Type B pancreatic cell (in vitro differentiated cells): ENCODE results near the gene IGF2. TPM values are rescaled to one million over a fixed set of nuclear protein-coding genes. Genes with fewer than 3 reads are reported as not detected.

ENCODE experiments used
- DNase-seq: peaks from one replicate; pipeline ENCODE4 v3.0.0; 2021; ENCODE audit warnings: mixed read lengths; ENCODE audit not compliant: unreplicated experiment; ENCODE audit errors: extremely low spot score
- H3K27ac Mint-ChIP-seq: 2 replicates; pipeline ENCODE4 v1.8.0; 2021; ENCODE audit warnings: mild to moderate bottlenecking, mixed read lengths
- H3K27me3 Mint-ChIP-seq: 2 replicates; pipeline ENCODE4 v1.8.0; 2021; ENCODE audit warnings: mixed read lengths
- H3K36me3 Mint-ChIP-seq: 2 replicates; pipeline ENCODE4 v1.8.0; 2021; ENCODE audit warnings: mixed read lengths
- H3K4me1 Mint-ChIP-seq: one replicate; pipeline ENCODE4 v1.8.0; 2021; ENCODE audit warnings: mixed read lengths; ENCODE audit not compliant: unreplicated experiment
- H3K4me3 Mint-ChIP-seq: 2 replicates; pipeline ENCODE4 v1.8.0; 2021; ENCODE audit warnings: mild to moderate bottlenecking, mixed read lengths
- H3K9me3 Mint-ChIP-seq: 2 replicates; pipeline ENCODE4 v1.8.0; 2021; ENCODE audit warnings: mixed read lengths
- total RNA-seq: library from RNA; stranded (reverse); gene quantifications from 2 replicates; pipeline ENCODE4 v1.2.1, GENCODE V29; 2021; ENCODE audit warnings: low replicate concordance
- TF ChIP-seq, protein P1 (sequence below): fragments of 200-600 bp; sonication (generic); conservative IDR thresholded peaks from 2 replicates; pipeline ENCODE4 v1.5.0; 2021; ENCODE audit warnings: antibody characterized with exemption, mild to moderate bottlenecking

The IGF2 gene
- total RNA-seq, 1 donor from 2014 or later, result 2,350 TPM

DNA sequence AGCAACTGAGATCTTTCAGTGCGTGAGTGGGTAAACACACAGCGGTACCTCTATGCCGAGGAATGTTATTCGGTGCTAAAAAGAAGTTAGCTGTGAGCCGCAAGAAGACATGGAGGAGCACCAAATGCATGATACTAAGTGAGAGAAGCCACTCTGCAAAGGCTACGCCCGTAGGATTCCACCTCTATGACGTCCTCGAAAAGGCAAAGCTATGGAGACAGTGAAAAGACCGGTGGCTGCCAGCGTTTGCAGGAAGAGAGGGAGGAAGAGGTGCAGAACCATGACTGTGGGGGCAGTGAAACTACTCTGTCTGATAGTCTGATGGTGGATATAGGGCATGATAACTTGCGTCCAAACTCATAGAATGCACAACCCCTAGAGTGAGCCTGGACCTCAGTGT lies 28.7 kb downstream of the IGF2 start:
- TF ChIP-seq, protein P1, sequence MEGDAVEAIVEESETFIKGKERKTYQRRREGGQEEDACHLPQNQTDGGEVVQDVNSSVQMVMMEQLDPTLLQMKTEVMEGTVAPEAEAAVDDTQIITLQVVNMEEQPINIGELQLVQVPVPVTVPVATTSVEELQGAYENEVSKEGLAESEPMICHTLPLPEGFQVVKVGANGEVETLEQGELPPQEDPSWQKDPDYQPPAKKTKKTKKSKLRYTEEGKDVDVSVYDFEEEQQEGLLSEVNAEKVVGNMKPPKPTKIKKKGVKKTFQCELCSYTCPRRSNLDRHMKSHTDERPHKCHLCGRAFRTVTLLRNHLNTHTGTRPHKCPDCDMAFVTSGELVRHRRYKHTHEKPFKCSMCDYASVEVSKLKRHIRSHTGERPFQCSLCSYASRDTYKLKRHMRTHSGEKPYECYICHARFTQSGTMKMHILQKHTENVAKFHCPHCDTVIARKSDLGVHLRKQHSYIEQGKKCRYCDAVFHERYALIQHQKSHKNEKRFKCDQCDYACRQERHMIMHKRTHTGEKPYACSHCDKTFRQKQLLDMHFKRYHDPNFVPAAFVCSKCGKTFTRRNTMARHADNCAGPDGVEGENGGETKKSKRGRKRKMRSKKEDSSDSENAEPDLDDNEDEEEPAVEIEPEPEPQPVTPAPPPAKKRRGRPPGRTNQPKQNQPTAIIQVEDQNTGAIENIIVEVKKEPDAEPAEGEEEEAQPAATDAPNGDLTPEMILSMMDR, result no peak
- Mint-ChIP-seq H3K36me3 (no peaks in the 10 kb centered on the region), H3K27ac (no peak overlapping the region), H3K9me3 (peaks cover 8% of the 10 kb centered on the region), H3K4me1 (peaks cover 4% of the 10 kb centered on the region), H3K27me3 (no peaks in the 10 kb centered on the region), H3K4me3 (no peak overlapping the region)
- DNase-seq, result no peak

DNA sequence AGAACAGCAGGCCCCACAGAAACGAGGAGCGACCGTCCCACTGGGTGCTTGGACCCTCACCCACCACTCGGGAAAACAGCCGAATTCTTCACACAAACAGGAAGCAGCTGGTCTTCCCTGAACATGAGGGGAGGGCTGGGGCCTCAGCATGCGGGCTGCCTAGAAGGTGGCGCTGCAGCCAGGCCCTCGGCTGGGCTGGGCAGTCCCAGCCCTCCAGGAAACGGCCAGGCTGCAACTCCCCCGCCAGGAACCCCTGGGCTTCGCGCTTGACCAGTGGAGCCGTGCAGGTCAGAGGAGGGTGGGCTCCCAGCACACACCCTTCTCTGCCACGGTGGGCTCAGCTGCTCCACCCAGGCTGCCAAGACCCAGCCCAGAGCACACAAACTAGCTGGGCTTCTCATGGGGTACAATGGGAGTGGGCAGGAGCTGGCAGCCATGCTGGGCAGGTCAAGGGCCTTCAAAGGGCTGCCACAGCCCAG lies 29.6 kb downstream of the IGF2 start:
- Mint-ChIP-seq H3K36me3 (no peaks in the 10 kb centered on the region), H3K27me3 (no peaks in the 10 kb centered on the region), H3K4me3 (no peak overlapping the region), H3K9me3 (peaks cover 8% of the 10 kb centered on the region), H3K27ac (no peak overlapping the region), H3K4me1 (peaks cover 4% of the 10 kb centered on the region)
- TF ChIP-seq, protein P1, result no peak
- no peak for DNase-seq

DNA sequence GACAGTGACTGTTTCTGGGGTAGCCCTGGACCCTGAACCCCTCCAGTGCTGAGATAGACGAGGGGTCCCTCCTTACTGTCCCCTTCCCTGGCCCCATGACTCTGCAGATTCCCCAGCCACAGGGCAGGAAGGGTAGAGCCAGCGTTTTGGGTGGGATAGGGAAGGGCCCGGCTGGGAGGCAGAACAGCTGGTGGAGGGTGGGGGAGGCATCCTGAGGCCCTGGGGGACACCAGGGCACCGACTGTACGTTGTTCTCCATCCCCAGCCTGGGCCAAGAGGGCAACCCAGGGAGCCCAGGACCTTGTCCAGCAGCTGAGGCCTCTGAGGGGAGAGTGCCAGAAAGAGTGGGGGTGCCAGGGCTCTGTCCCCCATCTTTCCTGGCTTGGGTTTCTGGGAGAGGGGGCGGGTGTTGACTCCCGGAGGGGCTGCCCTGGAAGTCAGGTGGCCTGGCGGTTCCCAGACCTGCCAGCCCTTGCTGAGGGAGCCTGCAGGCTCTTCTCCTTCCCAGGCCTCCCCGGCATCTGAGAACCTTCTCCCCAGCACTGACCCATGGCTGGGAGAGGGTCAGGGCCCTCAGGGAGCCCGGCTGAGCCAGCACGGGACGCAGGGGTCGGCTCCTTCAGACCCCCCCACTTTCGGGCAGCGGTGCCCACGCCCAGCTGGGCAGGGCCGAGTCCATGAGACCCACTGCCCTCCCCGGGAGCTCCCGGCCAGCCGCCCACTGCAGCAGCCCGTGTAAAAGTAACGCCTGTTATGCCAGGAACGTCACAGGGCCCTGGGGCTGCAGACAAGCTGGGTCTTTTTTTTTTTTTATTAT lies 30.3 kb downstream of the IGF2 start:
- no peaks in the 10 kb centered on the region for H3K27me3 Mint-ChIP-seq
- TF ChIP-seq, protein P1, result no peak
- no peak overlapping the region for H3K4me3 Mint-ChIP-seq
- DNase-seq, result no peak
- no peak overlapping the region for H3K27ac Mint-ChIP-seq
- H3K9me3 Mint-ChIP-seq, result peaks cover 8% of the 10 kb centered on the region
- H3K36me3 Mint-ChIP-seq, result no peaks in the 10 kb centered on the region
- H3K4me1 Mint-ChIP-seq, result peaks cover 4% of the 10 kb centered on the region

DNA sequence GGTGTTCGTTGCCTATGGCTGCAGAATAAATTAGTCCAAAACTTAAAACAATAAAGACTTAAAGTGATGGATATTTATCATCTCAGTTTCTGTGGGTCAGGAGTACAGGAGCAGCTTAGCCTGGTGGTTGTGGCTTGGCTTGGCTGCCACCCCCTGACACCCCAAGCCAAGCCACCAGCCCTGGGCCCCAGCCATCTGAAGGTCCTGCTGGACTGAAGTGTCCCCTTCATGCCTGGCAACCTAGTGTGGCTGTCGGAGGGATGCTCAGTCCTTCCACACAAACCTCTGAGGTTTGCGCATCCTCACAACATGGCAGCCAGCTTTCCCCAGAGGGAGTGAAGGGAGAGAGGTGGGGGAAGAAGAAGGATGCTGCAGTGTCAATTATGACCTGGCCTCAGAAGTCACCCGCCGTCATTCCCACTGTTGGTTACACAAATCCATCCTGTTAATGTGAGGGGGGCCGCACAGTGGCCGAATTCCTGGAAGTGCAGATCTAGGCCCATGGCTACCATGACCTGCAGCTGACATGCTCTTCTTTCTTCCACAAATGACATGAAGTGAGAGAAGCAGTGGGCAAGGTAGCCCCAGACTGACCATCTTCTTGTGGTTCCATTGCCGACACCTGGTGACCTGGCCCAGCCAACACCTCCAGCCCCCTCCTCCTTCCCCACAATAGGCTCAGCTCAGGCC lies 31.1 kb downstream of the IGF2 start:
- DNase-seq, result no peak
- no peaks in the 10 kb centered on the region for H3K27me3 Mint-ChIP-seq
- H3K27ac Mint-ChIP-seq, result no peak overlapping the region
- peaks cover 8% of the 10 kb centered on the region for H3K9me3 Mint-ChIP-seq
- peaks cover 4% of the 10 kb centered on the region for H3K4me1 Mint-ChIP-seq
- no peak overlapping the region for H3K4me3 Mint-ChIP-seq
- TF ChIP-seq, protein P1, result no peak
- H3K36me3 Mint-ChIP-seq, result no peaks in the 10 kb centered on the region

DNA sequence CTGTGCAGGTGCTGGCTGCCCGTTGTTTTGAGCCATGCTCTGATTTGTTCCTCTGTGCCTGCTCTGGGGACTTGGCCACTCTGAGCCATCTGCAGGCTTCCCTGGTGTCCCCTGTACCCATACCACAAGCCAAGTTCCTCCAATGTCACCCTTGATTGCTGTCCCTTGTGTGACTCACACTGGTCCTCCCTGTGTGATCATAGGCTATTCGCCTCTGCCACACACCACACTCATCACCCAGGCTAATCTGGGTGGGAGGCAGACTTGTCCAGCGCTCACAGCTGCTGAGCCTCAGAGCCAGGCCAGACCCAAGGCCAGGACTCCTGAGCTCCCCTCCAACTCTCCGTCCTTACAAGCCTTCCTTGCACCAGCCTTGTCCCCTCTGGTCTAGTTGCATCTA lies 31.7 kb downstream of the IGF2 start:
- no peaks in the 10 kb centered on the region for H3K36me3 Mint-ChIP-seq
- TF ChIP-seq, protein P1, result no peak
- no peaks in the 10 kb centered on the region for H3K27me3 Mint-ChIP-seq
- H3K9me3 Mint-ChIP-seq, result peaks cover 8% of the 10 kb centered on the region
- H3K4me3 Mint-ChIP-seq, result no peak overlapping the region
- DNase-seq, result no peak
- H3K4me1 Mint-ChIP-seq, result peaks cover 4% of the 10 kb centered on the region
- no peak overlapping the region for H3K27ac Mint-ChIP-seq
